Measurements from ENCODE around the gene MAML1. TPM values are rescaled to one million over a fixed set of nuclear protein-coding genes. Genes with fewer than 3 reads are reported as not detected.

Gene MAML1
- polyA plus RNA-seq, 1 of the 3 experiments (the other 2 are of a cell fraction), result 8.1 TPM

GRCh38 chr5:179746872-179747271 is 14.2 kb downstream of the MAML1 start:
- POLR2A ChIA-PET, result no interaction called here
- Histone ChIP-seq H3K4me3 (ENCODE audit: low read depth in 2 of 2, low read length in 1 of 2) (no peak overlapping the region), H2AFZ (ENCODE audit: low read depth) (no peak overlapping the region), H3K27me3 (ENCODE audit: insufficient read depth) (no peaks in the 10 kb centered on the region), H3K27ac (ENCODE audit: low read depth in 2 of 2, low read length in 1 of 2) (no peak overlapping the region), H3F3A (replicated peaks; ENCODE audit: insufficient read depth) (no peaks in the 10 kb centered on the region), H3K79me2 (ENCODE audit: insufficient read depth) (peaks cover 100% of the 10 kb centered on the region), H3K9me2 (no peaks in the 10 kb centered on the region), H3K9me3 (no peaks in the 10 kb centered on the region), H3K36me3 (replicated peaks in 1 of 2; ENCODE audit: control insufficient read depth in 1 of 2, insufficient read depth in 2 of 2, low read length in 1 of 2) (peaks cover 0 to 4% of the 10 kb centered on the region in 2 experiments), H3K4me2 (no peak overlapping the region), H3K4me1 (ENCODE audit: control insufficient read depth in 1 of 2, insufficient read depth in 2 of 2, low read depth in 1 of 2, low read length in 1 of 2) (no peaks in the 10 kb centered on the region), H4K20me1 (ENCODE audit: insufficient read depth) (peaks cover 64% of the 10 kb centered on the region), H3K9ac (no peak overlapping the region)
- 98% methylated on average over 2 of the region's 2 CpGs for WGBS (ENCODE audit: low lambda C conversion rate)
- DNase-seq, result no peak
- no peak for TF ChIP-seq RXRA (IDR thresholded peaks at IDR 0.05; ENCODE audit: borderline replicate concordance, low read depth)
- TF ChIP-seq, protein P1, sequence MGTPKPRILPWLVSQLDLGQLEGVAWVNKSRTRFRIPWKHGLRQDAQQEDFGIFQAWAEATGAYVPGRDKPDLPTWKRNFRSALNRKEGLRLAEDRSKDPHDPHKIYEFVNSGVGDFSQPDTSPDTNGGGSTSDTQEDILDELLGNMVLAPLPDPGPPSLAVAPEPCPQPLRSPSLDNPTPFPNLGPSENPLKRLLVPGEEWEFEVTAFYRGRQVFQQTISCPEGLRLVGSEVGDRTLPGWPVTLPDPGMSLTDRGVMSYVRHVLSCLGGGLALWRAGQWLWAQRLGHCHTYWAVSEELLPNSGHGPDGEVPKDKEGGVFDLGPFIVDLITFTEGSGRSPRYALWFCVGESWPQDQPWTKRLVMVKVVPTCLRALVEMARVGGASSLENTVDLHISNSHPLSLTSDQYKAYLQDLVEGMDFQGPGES (IDR thresholded peaks at IDR 0.05; ENCODE audit: low read depth, low read length), result no peak
- TF ChIP-seq FOXJ3 (CRISPR knock-in tag; IDR thresholded peaks at IDR 0.05), result no peak
- TF ChIP-seq POLR2AphosphoS5 (IDR thresholded peaks at IDR 0.05; ENCODE audit: low read depth, low read length), result no peak
- no peak for TF ChIP-seq GABPA (IDR thresholded peaks at IDR 0.05; ENCODE audit: low read depth)
- no peak for TF ChIP-seq EP300 (IDR thresholded peaks at IDR 0.05; ENCODE audit: borderline replicate concordance in 1 of 2, low read depth in 1 of 2, low read length in 1 of 2)
- TF ChIP-seq RCOR1 (IDR thresholded peaks at IDR 0.05; ENCODE audit: low read length), result no peak
- no peak for TF ChIP-seq NFIC (IDR thresholded peaks at IDR 0.05; ENCODE audit: borderline replicate concordance)
- CTCF ChIA-PET, result interaction anchor here (0.9 to 1.4 kb wide), 2 partner anchors 9 to 50 kb away, joined by 3 to 5 read pairs; no protein-coding TSS in a partner anchor

DNA sequence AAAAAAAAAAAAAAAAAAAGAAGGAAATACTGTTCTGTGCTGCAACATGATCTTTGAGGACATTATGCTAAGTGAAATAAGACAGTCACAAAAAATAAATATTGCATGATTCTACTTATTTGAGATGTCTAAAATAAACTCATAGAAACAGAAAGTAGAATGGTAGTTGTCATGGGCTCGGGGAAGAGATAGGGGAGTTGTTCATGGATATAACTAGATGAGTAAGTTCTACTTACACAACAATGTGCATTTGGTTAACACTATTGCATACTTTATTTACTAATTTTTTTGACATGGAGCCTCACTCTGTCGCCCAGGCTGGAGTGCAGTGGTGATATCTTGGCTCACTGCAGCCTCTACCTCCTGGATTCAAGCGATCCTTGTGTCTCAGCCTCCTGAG is 15.2 kb downstream of the MAML1 start:
- H3K9me3 ChIP-seq, result no peaks in the 10 kb centered on the region
- H3K4me1 ChIP-seq (ENCODE audit: control insufficient read depth in 1 of 2, insufficient read depth in 2 of 2, low read depth in 1 of 2, low read length in 1 of 2), result no peaks in the 10 kb centered on the region
- H3K27ac ChIP-seq (ENCODE audit: low read depth in 2 of 2, low read length in 1 of 2), result no peak overlapping the region
- no peaks in the 10 kb centered on the region for H3K9me2 ChIP-seq
- ChIA-PET POLR2A (no interaction called here), CTCF (interaction anchor here (0.9 kb wide), 1 partner anchor 49 kb away, joined by 5 read pairs; no protein-coding TSS in a partner anchor)
- peaks cover 64% of the 10 kb centered on the region for H4K20me1 ChIP-seq (ENCODE audit: insufficient read depth)
- no peak overlapping the region for H3K4me2 ChIP-seq
- H2AFZ ChIP-seq (ENCODE audit: low read depth), result no peak overlapping the region
- peaks cover 97% of the 10 kb centered on the region for H3K79me2 ChIP-seq (ENCODE audit: insufficient read depth)
- H3K4me3 ChIP-seq (ENCODE audit: low read depth in 2 of 2, low read length in 1 of 2), result no peak overlapping the region
- H3F3A ChIP-seq (replicated peaks; ENCODE audit: insufficient read depth), result no peaks in the 10 kb centered on the region
- no peak for DNase-seq
- WGBS (ENCODE audit: low lambda C conversion rate), result 87% methylated on average over 2 of the region's 3 CpGs
- H3K27me3 ChIP-seq (ENCODE audit: insufficient read depth), result no peaks in the 10 kb centered on the region
- no peak for TF ChIP-seq TEAD4 (IDR thresholded peaks at IDR 0.05; ENCODE audit: borderline replicate concordance, insufficient read depth)
- no peak overlapping the region for H3K9ac ChIP-seq
- peaks cover 0 to 4% of the 10 kb centered on the region in 2 experiments for H3K36me3 ChIP-seq (replicated peaks in 1 of 2; ENCODE audit: control insufficient read depth in 1 of 2, insufficient read depth in 2 of 2, low read length in 1 of 2)

DNA sequence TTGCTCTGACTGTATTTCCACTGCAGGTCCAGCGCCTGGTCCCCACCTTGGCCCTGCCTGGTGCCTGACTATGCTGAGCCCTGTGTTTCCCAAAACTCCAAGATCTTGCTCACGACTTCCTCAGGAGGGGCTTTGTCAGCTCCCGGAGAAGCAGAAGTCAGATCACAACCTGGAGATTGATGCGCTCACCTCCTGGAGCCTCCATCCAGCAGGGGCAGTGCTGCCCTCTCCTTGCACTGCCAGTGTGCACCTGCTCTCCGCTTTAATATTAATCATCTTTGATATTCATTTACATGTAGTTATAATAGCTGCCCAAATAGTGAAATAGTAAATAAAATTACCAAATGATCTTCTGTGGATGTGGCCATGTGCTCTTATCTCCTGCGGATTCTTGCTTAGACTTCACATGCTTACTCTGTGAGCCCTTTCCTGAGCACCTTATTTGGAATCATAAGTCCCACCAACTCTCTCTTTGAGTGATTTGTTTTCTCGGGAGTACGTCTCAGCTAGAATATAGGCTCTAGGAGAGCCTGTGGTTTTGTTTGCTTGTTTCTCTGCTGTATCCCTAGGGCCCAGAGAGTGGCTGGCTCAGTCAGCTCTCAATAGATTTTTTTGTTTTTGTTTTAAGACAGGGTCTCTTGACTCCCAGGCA is 17.4 kb downstream of the MAML1 start:
- CTCF ChIA-PET, result interaction anchor here (2.8 kb wide), 1 partner anchor 13 kb away, joined by 17 read pairs; no protein-coding TSS in a partner anchor
- Histone ChIP-seq H3F3A (replicated peaks; ENCODE audit: insufficient read depth) (no peaks in the 10 kb centered on the region), H3K9me3 (no peaks in the 10 kb centered on the region), H3K36me3 (replicated peaks in 1 of 2; ENCODE audit: control insufficient read depth in 1 of 2, insufficient read depth in 2 of 2, low read length in 1 of 2) (no peaks in the 10 kb centered on the region), H4K20me1 (ENCODE audit: insufficient read depth) (peaks cover 80% of the 10 kb centered on the region), H3K27me3 (ENCODE audit: insufficient read depth) (no peaks in the 10 kb centered on the region), H3K4me1 (ENCODE audit: control insufficient read depth in 1 of 2, insufficient read depth in 2 of 2, low read depth in 1 of 2, low read length in 1 of 2) (no peaks in the 10 kb centered on the region; a peak in 1 of 4 replicates), H3K27ac (ENCODE audit: low read depth in 2 of 2, low read length in 1 of 2) (no peak overlapping the region), H2AFZ (ENCODE audit: low read depth) (no peak overlapping the region), H3K4me2 (no peak overlapping the region), H3K4me3 (ENCODE audit: low read depth in 2 of 2, low read length in 1 of 2) (no peak overlapping the region), H3K9me2 (no peaks in the 10 kb centered on the region), H3K9ac (no peak overlapping the region), H3K79me2 (ENCODE audit: insufficient read depth) (peaks cover 97% of the 10 kb centered on the region)
- no peak for DNase-seq
- TF ChIP-seq, protein P2, sequence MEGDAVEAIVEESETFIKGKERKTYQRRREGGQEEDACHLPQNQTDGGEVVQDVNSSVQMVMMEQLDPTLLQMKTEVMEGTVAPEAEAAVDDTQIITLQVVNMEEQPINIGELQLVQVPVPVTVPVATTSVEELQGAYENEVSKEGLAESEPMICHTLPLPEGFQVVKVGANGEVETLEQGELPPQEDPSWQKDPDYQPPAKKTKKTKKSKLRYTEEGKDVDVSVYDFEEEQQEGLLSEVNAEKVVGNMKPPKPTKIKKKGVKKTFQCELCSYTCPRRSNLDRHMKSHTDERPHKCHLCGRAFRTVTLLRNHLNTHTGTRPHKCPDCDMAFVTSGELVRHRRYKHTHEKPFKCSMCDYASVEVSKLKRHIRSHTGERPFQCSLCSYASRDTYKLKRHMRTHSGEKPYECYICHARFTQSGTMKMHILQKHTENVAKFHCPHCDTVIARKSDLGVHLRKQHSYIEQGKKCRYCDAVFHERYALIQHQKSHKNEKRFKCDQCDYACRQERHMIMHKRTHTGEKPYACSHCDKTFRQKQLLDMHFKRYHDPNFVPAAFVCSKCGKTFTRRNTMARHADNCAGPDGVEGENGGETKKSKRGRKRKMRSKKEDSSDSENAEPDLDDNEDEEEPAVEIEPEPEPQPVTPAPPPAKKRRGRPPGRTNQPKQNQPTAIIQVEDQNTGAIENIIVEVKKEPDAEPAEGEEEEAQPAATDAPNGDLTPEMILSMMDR (IDR thresholded peaks at IDR 0.05), result peak; percentile 11; the same call in 1 of the 2 replicates
- TF ChIP-seq RAD21 (IDR thresholded peaks at IDR 0.05; ENCODE audit: low read length), result no peak
- 92% methylated on average over 7 of the region's 8 CpGs for WGBS (ENCODE audit: low lambda C conversion rate)
- POLR2A ChIA-PET, result no interaction called here

Data from SK-N-SH (cell line).